ENCODE data around the gene PSMB3.
A peak's percentile ranks its signal among the peaks of the same experiment; 100 is the strongest.
"Not testable (repeated sequence)": the region's sequence is repeated elsewhere in the genome, so short reads cannot be mapped to it uniquely, and the experiment has no call there.

PSMB3 gene

GRCh38 chr17:38716368-38717005, 36.1 kb upstream of the PSMB3 start:
- DNase-seq (ENCODE audit: low read depth in 2 of 2) = no peak

- no peak for DNase-seq (ENCODE audit: low read depth in 2 of 2)
Observed at GRCh38 chr17:38717139-38717745, 35.3 kb upstream of the PSMB3 start.

GRCh38 chr17:38719289-38719942, 33.1 kb upstream of the PSMB3 start:
- no peak for DNase-seq (ENCODE audit: low read depth in 2 of 2)

- no peak for DNase-seq (ENCODE audit: low read depth in 2 of 2)
Observed at GRCh38 chr17:38719943-38720641, 32.4 kb upstream of the PSMB3 start.

DNA sequence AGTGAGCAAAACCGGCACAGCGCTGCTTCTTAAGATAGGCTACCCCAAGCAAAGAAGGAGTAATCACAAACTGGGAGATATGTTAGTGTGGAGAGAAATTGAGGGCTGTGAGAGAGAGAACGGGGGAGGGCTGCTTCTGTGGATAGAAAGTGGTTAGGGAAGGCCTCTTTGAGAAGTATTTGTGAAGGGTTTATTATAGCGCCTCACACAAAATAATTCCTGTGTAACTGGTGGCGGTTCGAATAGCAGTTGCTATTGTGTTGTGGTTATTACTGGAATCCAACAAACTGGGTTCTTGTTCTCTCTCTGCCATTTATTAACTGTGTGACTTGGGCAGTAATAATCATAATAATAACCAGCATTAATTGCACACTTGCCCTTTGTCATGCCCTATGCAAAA, 31.6 kb upstream of the PSMB3 start:
- DNase-seq (ENCODE audit: low read depth in 2 of 2) = no peak

DNA sequence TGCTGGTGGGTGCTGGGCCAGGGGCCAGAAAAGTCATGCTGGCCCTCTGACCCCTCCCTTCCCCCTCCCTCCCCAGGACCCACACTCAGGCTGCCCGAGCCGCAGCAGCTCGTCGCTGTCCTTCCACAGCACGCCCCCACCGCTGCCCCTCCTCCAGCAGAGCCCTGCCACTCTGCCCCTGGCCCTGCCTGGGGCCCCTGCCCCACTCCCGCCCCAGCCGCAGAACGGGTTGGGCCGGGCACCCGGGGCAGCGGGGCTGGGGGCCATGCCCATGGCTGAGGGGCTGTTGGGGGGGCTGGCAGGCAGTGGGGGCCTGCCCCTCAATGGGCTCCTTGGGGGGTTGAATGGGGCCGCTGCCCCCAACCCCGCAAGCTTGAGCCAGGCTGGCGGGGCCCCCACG, 30.7 kb upstream of the PSMB3 start:
- no peak for DNase-seq (ENCODE audit: low read depth in 2 of 2)

DNA sequence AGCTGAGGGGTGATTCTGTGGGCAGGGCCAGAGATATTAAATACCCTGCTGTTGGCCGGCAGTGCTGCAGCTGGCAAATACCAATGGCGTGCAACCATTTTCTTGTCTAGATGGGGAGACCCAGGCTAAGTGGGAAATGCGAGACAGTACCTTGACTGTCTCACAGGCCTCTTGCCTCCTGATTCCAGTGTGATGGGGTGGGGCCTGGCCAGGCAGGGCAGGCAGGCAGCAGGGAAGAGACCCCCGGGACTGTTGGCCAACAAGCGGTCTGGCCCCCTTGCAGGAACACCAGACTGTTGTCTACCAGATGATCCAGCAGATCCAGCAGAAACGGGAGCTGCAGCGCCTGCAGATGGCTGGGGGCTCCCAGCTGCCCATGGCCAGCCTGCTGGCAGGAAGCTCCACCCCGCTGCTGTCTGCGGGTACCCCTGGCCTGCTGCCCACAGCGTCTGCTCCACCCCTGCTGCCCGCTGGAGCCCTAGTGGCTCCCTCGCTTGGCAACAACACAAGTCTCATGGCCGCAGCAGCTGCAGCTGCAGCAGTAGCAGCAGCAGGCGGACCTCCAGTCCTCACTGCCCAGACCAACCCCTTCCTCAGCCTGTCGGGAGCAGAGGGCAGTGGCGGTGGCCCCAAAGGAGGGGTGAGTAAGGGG, 28.1 kb upstream of the PSMB3 start:
- DNase-seq (ENCODE audit: low read depth in 2 of 2) = no peak

- no peak for DNase-seq (ENCODE audit: low read depth in 2 of 2)
Observed at GRCh38 chr17:38725066-38725465, 27.5 kb upstream of the PSMB3 start.

DNA sequence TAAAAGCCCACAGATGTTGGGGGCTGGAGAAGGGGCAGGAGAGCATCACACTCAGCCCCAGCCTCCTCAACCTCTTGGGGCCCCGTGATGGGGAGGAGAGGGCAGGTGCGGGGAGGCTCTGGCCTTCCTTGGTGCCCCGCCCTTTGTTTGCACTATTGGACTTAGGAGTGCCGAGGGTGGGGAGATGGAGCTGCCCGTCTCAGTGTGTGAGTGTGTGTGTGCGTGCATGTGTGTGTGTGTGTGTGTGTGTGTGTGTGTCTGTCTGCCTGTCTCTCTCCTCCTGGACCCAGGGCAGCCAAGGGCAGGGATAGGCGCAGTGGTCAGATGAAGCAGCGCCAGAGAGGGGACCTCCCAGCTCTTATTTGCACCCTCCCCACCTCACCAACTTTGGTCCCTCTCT, 26.4 kb upstream of the PSMB3 start:
- DNase-seq (ENCODE audit: low read depth in 2 of 2) = not testable (repeated sequence)

DNA sequence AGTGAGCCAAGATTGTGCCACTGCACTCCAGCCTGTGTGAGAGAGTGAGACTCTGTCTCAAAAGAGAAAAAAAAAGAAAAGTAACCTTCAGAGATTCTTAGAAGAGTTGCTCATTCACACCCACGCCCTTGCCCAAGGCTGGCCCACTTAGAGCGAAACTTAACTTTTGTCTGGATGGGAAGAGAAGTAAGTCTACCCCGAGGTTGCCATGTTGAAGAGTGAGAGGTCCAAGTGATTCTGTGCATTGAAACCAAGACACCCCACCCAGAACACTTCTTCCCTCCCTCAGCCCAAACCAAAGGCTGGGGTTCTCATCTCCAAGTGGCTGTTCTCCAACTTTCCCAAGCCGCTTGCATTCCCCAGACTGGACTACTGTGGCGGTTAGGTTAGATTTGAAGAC, 24.8 kb upstream of the PSMB3 start:
- DNase-seq (ENCODE audit: low read depth in 2 of 2) = peak in 1 of 2 donors; percentile 74

GRCh38 chr17:38728290-38728831, 24.2 kb upstream of the PSMB3 start:
- DNase-seq (ENCODE audit: low read depth in 2 of 2) = peak in 1 of 2 donors; percentile 39

DNA sequence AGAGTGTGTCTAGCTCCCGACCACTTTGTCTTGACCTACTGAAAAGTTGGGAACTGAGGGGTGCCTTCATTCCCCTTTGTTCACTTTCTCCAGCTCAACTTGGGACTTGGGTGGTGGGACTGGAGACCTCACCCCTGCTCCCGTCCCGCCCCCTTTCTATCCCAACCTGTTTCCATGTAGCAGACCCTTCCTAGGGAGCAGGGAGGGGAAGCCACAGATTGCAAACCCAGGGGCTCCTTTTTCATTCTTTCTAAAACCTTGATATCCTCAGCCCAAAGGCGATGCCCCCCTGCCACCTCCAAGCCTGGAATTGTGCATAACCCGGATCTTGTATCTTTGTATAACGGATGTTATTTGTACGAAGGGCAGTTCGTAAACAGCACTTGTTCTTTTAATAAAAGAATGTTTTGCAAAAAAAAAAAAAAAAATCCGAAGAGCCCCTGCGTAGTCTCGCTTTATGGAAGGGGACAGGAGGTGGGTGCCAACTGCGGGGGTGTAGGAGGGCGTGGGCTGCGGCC, 23.1 kb upstream of the PSMB3 start:
- no peak for DNase-seq (ENCODE audit: low read depth in 2 of 2)

DNA sequence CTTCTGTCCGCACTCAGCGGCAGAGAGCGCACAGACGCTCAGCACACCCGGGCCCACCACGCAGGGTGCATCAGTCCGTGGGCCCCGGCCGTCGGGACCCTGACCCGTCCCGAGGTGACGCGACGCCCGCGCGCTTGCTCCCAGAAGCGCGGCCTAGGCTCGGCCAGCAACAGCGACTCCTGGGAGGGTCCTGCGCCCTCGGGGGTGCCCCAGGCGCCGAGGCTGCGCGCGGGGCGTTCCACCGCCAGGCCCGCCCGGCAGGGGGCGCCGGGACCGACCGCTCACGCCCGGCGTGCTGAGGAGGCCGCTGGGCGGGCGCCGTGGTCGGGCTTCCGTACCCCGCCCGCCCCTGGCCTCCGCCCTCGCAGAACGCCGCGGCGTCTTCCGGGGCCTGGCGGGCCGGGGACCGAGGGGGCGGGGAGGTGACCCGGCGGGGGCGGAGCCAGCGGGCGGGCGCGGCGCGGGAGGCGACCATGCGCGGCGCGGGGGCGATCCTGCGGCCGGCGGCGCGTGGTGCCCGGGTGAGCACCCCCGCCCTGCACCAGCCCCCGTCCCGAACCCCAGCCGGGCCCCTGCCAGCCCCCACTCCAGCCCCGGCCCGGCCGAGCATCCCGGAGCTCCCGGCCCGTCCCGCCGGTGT, 22.5 kb upstream of the PSMB3 start, which contains the start of gene CISD3:
CISD3 (plus strand) TSS at position 456 of the 640 bp plus-strand sequence; CDS start at position 474, 18 bp downstream.
- peak; percentile 79 to 85 for DNase-seq (ENCODE audit: low read depth in 2 of 2)

DNA sequence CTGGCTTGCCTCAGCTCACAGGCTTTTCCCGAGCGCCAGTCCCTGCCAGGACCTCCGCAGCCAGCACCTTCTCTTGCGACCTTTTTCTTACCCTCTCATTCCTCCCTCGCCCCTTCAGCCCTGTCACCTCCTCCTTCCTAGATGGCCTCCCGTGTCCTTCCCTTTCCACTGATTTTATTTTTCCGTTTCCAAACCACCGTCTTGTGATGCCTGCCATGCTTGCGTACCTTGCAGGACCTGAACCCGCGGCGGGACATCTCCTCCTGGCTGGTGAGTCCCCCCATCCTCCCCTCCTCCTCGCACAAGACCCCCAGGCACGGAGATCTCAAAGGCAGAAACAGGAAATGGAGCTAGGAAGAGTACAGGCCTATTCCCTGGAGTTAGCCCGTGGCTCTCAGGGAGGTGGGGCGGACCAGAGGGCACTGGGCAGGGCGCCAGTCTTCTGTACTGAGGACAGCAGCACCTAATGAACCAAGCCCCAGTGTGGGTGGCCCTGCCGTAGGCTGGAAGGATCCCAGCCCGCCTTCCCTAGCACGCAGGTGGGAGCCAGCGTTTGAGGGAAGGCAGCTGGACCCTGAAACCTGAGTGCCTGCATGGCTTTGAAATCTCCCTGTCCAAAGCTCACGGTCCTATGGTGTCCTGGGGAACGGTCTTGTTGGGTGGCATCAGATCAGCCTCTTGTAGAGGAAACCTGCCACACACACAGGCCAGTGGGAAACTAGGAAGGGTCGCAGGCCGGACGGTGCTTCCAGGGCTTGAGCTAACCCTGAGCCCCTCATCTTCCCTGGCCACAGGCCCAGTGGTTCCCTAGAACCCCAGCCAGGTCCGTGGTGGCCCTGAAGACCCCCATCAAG, 21.8 kb upstream of the PSMB3 start:
- no peak for DNase-seq (ENCODE audit: low read depth in 2 of 2)

DNA sequence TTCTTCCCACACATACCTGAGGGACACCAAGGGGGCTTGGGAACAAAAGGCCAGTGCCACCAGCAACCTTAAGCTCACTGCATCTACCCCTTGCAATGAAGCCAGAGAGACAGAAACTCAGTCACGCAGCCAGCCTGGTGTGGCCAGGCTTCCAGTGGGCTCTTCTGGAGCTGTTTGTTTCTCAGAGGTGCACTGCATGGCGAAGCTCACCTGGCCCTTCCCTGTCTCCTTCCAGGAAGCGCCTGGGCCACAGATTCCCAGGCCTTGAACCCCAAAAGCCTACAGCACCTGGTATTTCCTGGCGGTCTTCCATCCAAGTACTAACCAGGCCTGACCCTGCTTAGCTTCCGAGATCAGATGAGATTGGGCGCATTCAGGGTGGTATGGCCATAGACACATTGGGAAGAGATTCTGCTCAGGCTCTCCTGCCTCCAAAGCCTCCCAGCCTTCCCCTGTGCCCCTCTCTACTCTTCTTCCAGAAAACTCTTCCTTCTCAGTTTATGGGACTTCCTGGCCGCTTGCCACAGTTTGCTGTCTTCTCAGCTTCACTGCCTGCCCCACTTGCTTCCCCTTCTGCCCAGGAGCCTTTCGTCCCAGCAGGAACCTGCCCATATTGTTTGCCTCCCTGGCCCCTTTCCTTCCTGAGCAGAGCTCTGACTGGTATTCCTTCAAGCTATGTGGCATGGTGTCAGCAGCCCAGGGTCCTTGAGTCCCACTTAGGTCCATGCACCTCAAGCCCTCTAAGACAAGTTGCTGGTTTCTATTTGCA, 20.8 kb upstream of the PSMB3 start:
- DNase-seq (ENCODE audit: low read depth in 2 of 2) = no peak

GRCh38 chr17:38732376-38733281, 19.9 kb upstream of the PSMB3 start:
- no peak for DNase-seq (ENCODE audit: low read depth in 2 of 2)

DNA sequence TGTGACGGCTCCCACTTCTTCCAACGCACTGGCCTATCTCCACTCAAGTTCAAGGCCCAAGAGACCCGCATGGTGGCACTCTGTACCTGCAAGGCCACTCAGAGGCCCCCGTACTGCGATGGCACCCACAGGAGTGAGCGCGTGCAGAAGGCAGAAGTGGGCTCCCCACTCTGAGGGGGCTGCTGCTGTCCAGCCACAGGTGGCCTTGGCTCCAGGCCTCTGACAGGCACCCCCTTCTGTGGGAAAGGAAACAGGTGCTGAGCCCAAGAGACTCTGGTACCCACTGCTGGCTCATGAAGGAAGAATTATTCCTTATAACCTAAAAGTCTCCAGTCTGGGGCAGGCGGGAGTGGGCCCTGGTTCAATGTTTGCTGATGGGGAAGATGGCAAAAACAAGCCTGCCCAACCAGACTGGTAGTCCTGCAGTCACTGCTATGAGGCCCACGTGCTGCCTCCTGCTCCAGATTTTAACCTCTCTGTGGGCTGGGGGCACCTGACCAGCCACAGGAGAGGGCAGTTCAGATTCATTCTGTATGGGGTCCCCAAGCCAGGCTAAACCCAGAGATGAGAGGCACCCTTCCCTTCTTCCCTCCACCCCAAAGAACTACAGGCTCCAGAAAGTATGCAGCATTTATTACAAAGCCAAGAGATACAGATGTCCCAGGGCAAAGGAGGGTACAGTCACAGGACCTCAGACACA, 19.1 kb upstream of the PSMB3 start:
- no peak for DNase-seq (ENCODE audit: low read depth in 2 of 2)

All from stimulated activated CD8-positive, alpha-beta memory T cell treated with anti-CD3 and anti-CD28 coated beads, Interleukin-2, amount 100 ng/mL, for 48 hours (primary cell).